Measurements from ENCODE around the gene LRMDA. TPM values are rescaled to one million over a fixed set of nuclear protein-coding genes. Genes with fewer than 3 reads are reported as not detected.

Gene LRMDA
- total and polyA plus RNA-seq, 10 of the 15 experiments (the other 5 are each of a cell fraction or from before 2014, with no cell fraction given) = 0.07 to 0.54 (median 0.29) TPM; not detected in 4

DNA sequence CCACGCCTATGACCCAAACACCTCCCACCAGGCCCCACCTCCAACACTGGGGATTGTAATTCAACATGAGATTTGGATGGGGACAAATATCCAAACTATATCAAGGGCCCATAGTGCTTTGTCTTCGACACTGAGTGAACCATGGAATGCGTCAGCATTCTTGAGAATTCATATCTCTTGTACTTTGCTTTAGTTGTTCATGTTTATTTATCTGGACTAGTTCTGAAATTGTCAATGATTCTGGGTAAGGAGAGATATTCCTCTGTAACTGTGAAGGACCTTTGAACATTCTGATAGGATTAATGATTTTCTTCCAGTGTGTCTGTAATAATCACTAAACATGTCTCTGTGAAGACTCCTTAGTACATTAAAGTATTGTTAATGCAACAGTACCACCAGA is 374.8 kb downstream of the LRMDA start:
- Histone ChIP-seq H4K20me1 (ENCODE audit: control insufficient read depth, insufficient read depth) (no peaks in the 10 kb centered on the region), H3K4me3 (no peak overlapping the region), H3K4me1 (ENCODE audit: control insufficient read depth, insufficient read depth, low read length) (no peaks in the 10 kb centered on the region), H3K4me2 (ENCODE audit: control insufficient read depth, insufficient read depth) (no peak overlapping the region), H3K36me3 (ENCODE audit: control insufficient read depth in 2 of 2, insufficient read depth in 2 of 2, low read length in 1 of 2) (no peaks in the 10 kb centered on the region), H3K27ac (ENCODE audit: control insufficient read depth, insufficient read depth) (no peak overlapping the region), H3K9ac (ENCODE audit: control insufficient read depth, insufficient read depth, low read length) (no peak overlapping the region), H2AFZ (ENCODE audit: control insufficient read depth, low read depth, low read length) (no peak overlapping the region), H3K27me3 (replicated peaks in 1 of 2; ENCODE audit: control insufficient read depth in 2 of 2, insufficient read depth in 2 of 2, low read length in 1 of 2) (no peaks in the 10 kb centered on the region), H3K9me3 (replicated peaks; ENCODE audit: control insufficient read depth, insufficient read depth, low read length) (no peaks in the 10 kb centered on the region), H3K79me2 (ENCODE audit: control insufficient read depth, insufficient read depth, low read length) (no peaks in the 10 kb centered on the region)
- no peak for ATAC-seq
- no peak for DNase-seq (ENCODE audit: low read depth, low spot score)
- POLR2A ChIA-PET = no interaction called here
- intact Hi-C loops (cut with micrococcal nuclease; ENCODE audit: unreplicated experiment) (no loop called here), in situ Hi-C loops (cut with MboI) (no loop called here)
- RAD21 ChIA-PET (ENCODE audit: unreplicated experiment) = no interaction called here
- no TSS peak for BruUV-seq (replicated peaks)
- SMC1A ChIA-PET (ENCODE audit: uncharacterized antibody, unreplicated experiment) = no interaction called here
- CTCF ChIA-PET = no interaction called here
- no peak for FAIRE-seq
- 21% methylated on average over 3 of the region's 3 CpGs for WGBS (ENCODE audit: insufficient coverage, insufficient replicate concordance, low lambda C conversion rate, missing lambda C conversion rate)
- TF ChIP-seq SRF (IDR thresholded peaks at IDR 0.05; ENCODE audit: low read depth in 2 of 2, low read length in 2 of 2) (no peak), NFYB (IDR thresholded peaks at IDR 0.05; ENCODE audit: insufficient read depth, low read depth, low read length) (no peak), CHD4 (IDR thresholded peaks at IDR 0.05) (no peak), ETV6 (conservative IDR thresholded peaks at IDR 0.05 in 1 of 2, IDR thresholded peaks at IDR 0.05 in 1 of 2; ENCODE audit: borderline replicate concordance in 1 of 2, low read depth in 1 of 2) (no peak), ESRRA (IDR thresholded peaks at IDR 0.05; ENCODE audit: low read length) (no peak), HDAC6 (IDR thresholded peaks at IDR 0.05; ENCODE audit: unreplicated experiment) (no peak), TCF3 (IDR thresholded peaks at IDR 0.05; ENCODE audit: borderline replicate concordance, insufficient read depth, low read depth, low read length) (no peak), ZZZ3 (IDR thresholded peaks at IDR 0.05; ENCODE audit: control insufficient read depth, insufficient read length, low read depth) (no peak), RFX5 (IDR thresholded peaks at IDR 0.05; ENCODE audit: low read depth, low read length) (no peak), DPF2 (IDR thresholded peaks at IDR 0.05) (no peak), EZH2 (IDR thresholded peaks at IDR 0.05; ENCODE audit: borderline replicate concordance, control insufficient read depth, low read depth, low read length) (no peak), RAD21 (IDR thresholded peaks at IDR 0.05; ENCODE audit: insufficient read depth, low read depth, low read length) (no peak), CREB1 (IDR thresholded peaks at IDR 0.05; ENCODE audit: low read depth) (no peak), NFYA (IDR thresholded peaks at IDR 0.05; ENCODE audit: borderline replicate concordance, low read depth, low read length) (no peak), CHD1 (IDR thresholded peaks at IDR 0.05; ENCODE audit: low read depth, low read length) (no peak)
- TF ChIP-seq, protein P1, sequence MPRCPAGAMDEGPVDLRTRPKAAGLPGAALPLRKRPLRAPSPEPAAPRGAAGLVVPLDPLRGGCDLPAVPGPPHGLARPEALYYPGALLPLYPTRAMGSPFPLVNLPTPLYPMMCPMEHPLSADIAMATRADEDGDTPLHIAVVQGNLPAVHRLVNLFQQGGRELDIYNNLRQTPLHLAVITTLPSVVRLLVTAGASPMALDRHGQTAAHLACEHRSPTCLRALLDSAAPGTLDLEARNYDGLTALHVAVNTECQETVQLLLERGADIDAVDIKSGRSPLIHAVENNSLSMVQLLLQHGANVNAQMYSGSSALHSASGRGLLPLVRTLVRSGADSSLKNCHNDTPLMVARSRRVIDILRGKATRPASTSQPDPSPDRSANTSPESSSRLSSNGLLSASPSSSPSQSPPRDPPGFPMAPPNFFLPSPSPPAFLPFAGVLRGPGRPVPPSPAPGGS (IDR thresholded peaks at IDR 0.05; ENCODE audit: borderline replicate concordance, insufficient read depth, low read depth, low read length, poor library complexity, severe bottlenecking) = no peak
- TF ChIP-seq, protein P2, sequence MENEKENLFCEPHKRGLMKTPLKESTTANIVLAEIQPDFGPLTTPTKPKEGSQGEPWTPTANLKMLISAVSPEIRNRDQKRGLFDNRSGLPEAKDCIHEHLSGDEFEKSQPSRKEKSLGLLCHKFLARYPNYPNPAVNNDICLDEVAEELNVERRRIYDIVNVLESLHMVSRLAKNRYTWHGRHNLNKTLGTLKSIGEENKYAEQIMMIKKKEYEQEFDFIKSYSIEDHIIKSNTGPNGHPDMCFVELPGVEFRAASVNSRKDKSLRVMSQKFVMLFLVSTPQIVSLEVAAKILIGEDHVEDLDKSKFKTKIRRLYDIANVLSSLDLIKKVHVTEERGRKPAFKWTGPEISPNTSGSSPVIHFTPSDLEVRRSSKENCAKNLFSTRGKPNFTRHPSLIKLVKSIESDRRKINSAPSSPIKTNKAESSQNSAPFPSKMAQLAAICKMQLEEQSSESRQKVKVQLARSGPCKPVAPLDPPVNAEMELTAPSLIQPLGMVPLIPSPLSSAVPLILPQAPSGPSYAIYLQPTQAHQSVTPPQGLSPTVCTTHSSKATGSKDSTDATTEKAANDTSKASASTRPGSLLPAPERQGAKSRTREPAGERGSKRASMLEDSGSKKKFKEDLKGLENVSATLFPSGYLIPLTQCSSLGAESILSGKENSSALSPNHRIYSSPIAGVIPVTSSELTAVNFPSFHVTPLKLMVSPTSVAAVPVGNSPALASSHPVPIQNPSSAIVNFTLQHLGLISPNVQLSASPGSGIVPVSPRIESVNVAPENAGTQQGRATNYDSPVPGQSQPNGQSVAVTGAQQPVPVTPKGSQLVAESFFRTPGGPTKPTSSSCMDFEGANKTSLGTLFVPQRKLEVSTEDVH (IDR thresholded peaks at IDR 0.05; ENCODE audit: low read depth, partially characterized antibody) = no peak
- TF ChIP-seq, protein P3, sequence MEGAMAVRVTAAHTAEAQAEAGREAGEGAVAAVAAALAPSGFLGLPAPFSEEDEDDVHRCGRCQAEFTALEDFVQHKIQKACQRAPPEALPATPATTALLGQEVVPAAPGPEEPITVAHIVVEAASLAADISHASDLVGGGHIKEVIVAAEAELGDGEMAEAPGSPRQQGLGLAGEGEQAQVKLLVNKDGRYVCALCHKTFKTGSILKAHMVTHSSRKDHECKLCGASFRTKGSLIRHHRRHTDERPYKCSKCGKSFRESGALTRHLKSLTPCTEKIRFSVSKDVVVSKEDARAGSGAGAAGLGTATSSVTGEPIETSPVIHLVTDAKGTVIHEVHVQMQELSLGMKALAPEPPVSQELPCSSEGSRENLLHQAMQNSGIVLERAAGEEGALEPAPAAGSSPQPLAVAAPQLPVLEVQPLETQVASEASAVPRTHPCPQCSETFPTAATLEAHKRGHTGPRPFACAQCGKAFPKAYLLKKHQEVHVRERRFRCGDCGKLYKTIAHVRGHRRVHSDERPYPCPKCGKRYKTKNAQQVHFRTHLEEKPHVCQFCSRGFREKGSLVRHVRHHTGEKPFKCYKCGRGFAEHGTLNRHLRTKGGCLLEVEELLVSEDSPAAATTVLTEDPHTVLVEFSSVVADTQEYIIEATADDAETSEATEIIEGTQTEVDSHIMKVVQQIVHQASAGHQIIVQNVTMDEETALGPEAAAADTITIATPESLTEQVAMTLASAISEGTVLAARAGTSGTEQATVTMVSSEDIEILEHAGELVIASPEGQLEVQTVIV (IDR thresholded peaks at IDR 0.05; ENCODE audit: borderline replicate concordance, partially characterized antibody) = no peak

All from GM12878 (cell line).